GM21825 (cell line): ENCODE results near the gene CNKSR1.

Experiments used
- ATAC-seq: cut with Tn5 transposase; IDR thresholded peaks from one replicate; pipeline ENCODE4 v1.9.1; 2021; ENCODE audit warnings: mild to moderate bottlenecking, moderate library complexity; ENCODE audit not compliant: unreplicated experiment

Gene CNKSR1

GRCh38 chr1:26160527-26161414 is 16.5 kb upstream of the CNKSR1 start:
- no peak for ATAC-seq

- ATAC-seq, result no peak
These were observed 15.7 kb upstream of the CNKSR1 start for GRCh38 chr1:26161415-26162219.

GRCh38 chr1:26162220-26162709 is 15.0 kb upstream of the CNKSR1 start:
- no peak for ATAC-seq

- ATAC-seq, result no peak
These were observed 13.6 kb upstream of the CNKSR1 start for GRCh38 chr1:26163684-26164035.

GRCh38 chr1:26164036-26164860 is 13.0 kb upstream of the CNKSR1 start:
- ATAC-seq, result no peak

- ATAC-seq, result no peak
These were observed 12.1 kb upstream of the CNKSR1 start for GRCh38 chr1:26164861-26165842.

- no peak for ATAC-seq
These were observed 10.5 kb upstream of the CNKSR1 start for GRCh38 chr1:26166719-26167281.

- no peak for ATAC-seq
These were observed 8.7 kb upstream of the CNKSR1 start, which contains the start of gene C1orf232 for GRCh38 chr1:26168410-26169197. Gene C1orf232, minus strand, starts transcription at chr1:26168963. Its CDS starts 464 bp downstream, at chr1:26168499.

- no peak for ATAC-seq
These were observed 8.1 kb upstream of the CNKSR1 start for GRCh38 chr1:26169198-26169554.

GRCh38 chr1:26169669-26170471 is 7.4 kb upstream of the CNKSR1 start, which contains the start of gene ZNF593:
Gene ZNF593, plus strand, starts transcription at chr1:26169908. Its CDS starts 76 bp downstream, at chr1:26169984.
- peak; percentile 89 for ATAC-seq

- no peak for ATAC-seq
These were observed 6.8 kb upstream of the CNKSR1 start for GRCh38 chr1:26170472-26170821.

GRCh38 chr1:26171084-26172072 is 5.9 kb upstream of the CNKSR1 start, which contains the start of gene ZNF593OS:
Gene ZNF593OS, minus strand, starts transcription at chr1:26171832. Its CDS starts 171 bp downstream, at chr1:26171661.
- ATAC-seq, result no peak

GRCh38 chr1:26175346-26175745 is 1.9 kb upstream of the CNKSR1 start:
- ATAC-seq, result no peak

GRCh38 chr1:26180010-26180506 is 2.8 kb downstream of the CNKSR1 start:
- ATAC-seq, result no peak

- ATAC-seq, result no peak
These were observed 4.5 kb downstream of the CNKSR1 start for GRCh38 chr1:26181586-26182382.

- ATAC-seq, result no peak
These were observed 5.0 kb downstream of the CNKSR1 start for GRCh38 chr1:26182383-26182696.
